GM19463 (cell line): Measurements from ENCODE around the gene USH1G.
"Not testable (repeated sequence)": the region's sequence is repeated elsewhere in the genome, so short reads cannot be mapped to it uniquely, and the experiment has no call there.

Source experiments
- ATAC-seq: cut with Tn5 transposase; IDR thresholded peaks from one replicate; pipeline ENCODE4 v1.9.1; 2021; ENCODE audit warnings: mild to moderate bottlenecking, moderate library complexity; ENCODE audit not compliant: unreplicated experiment

Gene USH1G

DNA sequence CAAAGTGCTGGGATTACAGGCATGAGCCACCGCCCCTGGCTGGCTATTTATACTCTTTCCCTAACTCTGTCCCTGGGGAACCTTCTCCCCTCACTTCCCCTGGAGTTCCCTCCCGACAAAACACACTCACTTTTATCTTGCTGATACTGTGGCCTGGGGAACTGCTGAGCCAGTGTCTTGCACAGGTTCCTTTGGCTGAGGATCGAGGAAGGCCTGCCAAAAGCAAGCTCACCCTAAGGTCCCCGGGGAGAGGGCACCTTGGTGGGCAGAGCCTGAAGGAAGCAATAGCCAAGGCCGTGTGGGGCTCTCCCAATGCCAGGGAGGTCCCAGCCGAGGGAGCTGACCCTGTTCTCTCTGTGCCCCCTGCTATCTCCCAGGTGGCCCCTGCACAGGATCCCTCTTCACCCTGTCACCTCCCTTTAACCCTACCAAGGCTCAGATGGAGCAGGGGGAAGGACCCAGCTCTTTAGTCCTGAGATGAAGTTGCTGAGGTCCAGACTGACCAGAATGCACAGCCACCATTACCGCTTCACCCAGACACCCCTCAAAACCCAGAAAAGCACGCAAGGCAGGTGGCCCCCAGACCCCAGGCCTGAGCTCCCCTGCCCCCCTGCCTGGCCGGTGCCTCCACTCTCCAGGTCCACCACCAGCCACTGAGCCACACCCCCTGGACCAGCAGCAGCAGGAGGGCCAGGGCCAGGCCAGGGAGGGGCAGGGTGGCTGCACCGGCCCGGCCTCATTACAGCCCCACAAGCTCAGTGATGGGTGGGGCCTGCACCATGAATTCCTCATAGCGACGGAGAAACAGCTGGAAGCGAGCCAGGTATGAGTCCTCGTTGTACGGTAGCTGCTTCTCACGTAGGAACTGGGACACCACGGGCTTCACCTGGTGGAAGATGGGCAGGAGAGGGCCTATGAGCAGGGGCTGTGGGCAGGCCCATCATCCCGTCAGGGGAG, 45.2 kb downstream of the USH1G start:
- no peak for ATAC-seq

DNA sequence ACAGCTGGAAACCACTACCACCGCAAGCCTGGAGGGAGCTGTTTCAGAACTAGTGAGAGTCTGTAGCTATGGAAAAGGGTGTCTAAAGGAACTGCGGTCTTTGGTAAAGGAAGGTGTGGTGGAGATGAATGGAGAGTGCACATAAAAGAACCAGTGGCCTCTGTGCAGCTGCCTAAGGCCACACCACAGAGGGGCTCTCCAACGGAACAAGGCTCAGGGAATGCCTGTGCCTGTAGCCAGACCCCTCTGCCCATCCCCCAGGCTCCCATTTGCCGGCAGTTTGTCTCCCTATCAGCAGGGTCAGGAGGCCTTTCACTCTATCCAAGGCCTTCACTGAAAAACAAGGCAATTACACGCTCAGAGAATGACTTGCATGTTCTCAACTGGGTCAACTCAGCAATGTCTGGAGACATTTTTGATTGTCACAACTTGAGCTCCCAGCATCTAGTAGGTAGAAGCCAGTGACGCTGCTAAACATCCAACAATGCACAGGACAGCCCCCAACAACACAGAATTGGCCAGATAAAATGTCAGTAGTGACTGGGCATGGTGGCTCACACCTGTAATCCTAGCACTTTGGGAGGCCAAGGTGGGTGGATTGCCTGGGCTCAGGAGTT, 47.0 kb downstream of the USH1G start:
- no peak for ATAC-seq

DNA sequence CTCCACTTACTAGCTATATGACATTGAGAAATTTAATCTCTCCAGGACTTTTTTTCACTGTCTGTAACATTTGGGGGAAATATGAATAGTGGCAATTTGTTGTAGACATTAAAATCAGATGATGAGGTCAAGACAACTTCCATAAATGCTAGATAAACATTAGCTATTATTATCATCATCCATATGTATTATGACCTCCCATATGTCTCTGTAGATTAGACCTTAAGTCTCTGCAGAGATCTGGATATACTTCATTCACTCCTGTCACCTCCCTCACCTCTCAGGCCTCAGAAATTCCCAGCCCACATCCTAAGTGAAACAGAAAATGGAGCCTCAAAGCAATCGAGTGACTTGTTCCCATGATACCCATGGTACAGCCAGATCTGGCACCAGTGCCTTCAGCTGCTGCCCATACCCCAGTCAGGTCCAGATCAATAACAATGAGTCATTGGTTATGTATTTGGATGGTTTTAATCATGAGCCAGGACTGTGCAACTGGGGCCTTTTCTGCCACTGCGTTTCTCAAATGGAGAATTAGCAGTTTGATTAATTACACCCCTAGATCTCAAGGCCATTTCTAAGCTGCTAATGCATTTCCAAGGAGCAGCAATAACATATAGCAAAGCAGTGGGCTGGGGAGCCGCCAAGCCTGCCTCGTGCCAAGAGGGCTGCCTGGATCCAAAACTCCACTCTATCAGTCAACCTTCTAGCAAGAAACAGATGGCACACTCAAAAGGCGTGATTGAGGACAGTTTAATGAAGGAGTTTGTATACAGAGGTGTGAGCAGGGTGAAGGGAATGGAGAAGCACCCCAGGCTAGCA, 47.7 kb downstream of the USH1G start:
- ATAC-seq: no peak

DNA sequence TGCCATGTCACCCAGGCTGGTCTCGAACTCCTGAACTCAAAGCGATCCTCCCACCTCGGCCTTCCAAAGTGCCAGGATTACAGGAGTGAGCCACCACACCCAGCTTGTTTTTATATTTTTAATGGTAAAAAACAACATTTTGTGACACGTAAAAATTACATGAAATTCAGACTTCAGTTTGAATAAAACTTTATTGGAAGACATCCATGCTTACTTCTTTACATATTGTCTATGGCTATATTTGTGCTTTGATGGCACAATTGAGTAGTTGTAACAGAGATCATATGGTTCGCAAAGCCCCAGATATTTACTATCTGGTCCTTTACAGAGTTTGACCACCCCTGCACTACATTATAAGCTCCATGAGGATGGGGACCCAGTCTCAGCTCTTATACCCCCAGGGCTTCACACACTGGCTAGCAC, 48.4 kb downstream of the USH1G start:
- ATAC-seq: no peak

DNA sequence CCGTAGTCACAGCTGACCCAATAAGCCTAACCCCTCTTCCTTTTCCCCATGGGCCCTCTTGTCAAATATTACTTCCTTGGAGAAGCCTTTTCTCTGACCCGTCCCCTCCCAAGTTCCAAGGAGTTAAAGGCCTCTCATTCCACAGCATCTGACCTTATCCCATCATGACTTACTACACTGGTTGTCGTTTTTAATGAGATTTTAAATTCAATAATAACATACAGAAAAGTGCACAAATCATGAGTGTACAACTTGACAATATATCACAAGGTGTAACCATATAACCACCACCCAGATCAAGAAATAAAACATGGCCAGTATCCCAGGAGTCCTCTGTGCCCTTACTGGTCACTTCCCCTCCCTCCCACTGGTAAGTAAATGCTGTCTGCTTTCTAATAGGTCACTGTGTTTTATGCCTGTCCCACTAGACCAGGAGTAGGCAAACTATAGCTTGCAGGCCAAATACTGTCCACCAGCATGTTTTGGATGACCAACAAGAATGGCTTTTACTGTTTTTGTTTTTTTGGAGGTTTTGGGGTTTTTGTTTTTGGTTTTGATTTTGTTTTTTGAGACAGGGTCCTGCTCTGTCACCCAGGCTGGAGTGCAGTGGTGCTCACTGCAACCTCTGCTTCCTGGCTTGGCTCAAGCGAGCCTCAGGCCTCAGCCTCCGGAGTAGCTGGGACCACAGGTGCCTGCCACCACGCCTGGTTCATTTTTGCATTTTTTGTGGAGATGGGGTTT, 49.0 kb downstream of the USH1G start:
- no peak for ATAC-seq

DNA sequence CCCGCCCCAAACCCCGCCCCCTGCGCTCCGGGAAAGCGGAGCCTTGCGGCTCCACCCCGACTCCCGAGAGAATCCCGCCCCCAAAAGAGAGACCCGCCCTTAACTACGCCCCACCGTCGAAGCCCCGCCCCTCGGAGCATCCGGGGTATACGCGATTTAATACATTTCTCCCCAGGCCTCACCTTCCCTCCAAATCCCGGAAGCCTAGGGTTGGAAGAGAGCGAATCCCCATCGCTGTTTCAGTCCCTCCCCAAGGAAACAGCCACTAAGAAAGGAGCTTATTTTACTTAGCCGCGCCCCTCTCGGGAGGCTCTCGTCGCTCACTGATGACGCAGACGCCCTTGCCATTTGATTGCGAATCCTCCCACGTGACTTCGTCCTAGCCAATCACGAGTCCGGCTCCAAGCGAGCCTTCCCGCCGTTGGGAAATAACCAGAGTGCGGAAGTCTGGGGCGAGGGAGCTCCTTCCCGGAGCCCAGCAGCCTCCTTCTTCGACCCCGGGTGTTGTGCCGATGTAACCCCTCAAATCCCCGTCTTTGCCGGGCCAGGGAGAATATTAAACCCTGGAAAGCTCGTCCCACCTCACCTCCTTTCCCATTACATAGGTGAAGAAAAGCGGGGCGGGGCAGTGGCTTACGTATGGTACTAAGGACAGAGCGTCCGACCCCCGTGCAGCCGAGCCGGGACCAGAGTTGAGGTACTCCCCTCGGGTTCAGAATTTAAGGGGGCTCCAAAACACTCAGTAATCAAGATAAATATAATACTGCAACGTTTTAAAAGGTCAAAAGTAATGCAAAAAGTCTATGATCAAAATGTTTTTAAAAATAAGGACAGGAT, 49.8 kb downstream of the USH1G start:
- peak; percentile 82 for ATAC-seq

DNA sequence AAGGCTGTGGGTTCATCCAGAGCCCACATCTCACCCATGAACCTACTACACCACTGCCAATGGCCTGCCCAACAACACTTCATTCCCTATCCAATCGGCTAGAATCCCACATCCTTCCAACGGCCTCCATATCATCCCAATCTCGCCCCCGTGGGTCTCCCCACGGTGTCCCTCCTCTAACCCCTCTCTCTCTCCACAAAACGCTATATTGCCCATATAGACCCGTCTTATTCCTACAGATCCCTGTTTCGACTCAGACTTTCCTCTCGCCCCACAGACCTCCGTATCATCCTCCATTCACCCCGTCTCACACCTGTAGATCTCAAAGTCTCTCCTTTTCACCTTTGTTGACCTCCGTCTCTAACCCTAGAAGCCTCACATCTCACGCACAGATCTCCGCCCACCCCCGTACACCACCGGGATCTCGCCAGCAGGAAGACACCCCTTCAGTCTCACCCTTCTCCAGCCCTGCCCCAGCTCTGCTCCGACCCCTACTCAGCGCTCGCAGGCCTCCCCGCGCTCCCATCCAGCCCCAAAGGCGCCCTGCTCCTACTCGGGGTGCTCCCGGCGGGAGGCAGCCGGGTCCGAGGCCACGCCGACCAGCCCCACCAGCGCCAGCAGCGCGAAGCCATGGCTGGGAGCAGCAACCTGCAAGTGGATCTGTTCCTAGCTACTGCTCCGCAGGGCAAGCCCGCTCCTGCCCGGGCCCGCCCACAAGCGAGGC, 50.6 kb downstream of the USH1G start, which contains the start of gene FDXR:
Gene FDXR, minus strand, starts transcription at position 682 of the 724 bp plus-strand sequence. Its CDS starts 50 bp downstream, at position 632.
- peak; percentile 21 for ATAC-seq

DNA sequence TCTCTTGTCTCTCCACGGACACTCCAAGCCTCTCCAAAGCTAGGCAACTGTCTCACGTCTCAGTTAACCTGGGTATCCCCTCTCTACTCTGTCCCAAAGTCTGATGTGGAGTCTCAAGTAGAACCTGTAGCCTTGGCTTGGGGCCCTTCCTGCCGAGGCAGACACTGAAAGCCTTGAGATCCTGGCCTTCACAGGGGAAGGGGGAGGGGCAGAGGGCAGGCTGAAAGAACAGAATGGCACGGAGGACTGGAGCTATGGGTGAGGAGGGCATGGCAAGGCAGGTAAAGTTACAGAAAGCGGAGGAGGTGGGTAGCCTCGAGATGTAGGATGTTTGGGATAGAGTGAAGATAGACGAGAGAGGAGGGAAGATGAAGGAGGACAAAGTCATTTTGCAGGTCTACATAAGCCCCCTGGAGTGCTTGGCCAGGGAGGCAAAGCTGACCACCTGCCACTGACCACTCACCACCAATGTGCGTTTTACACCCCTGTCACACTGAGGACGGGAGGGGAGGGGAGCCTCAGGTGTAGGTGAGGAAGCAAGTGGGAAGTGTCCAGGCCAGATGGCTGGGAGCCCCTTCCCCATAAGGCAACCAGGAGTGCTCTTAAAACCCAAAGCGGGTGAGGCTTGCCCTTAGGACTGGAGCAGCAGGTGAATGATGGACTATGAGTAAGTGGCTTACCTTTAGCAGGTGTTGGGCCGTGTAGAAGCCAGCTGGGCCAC, 51.5 kb downstream of the USH1G start:
- ATAC-seq: no peak

DNA sequence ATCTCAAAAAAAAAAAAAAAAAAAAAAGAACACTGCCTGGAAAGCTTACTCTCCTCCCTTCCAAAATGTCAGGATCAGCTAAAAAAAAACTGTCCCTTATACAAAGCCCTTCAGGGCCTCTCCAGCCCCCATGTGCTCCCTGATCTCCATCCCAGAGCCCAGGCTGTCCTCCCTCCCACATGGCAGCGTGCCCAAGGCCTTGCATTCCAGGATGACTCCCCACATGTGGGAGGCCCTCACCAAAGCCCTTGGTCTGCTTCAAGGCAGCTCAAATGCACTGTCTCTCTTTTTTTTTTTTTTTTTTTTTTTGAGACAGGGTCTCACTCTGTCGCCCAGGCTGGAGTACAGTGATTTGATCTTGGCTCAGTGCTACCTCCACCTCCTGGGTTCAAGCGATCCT, 52.5 kb downstream of the USH1G start:
- ATAC-seq: no peak

DNA sequence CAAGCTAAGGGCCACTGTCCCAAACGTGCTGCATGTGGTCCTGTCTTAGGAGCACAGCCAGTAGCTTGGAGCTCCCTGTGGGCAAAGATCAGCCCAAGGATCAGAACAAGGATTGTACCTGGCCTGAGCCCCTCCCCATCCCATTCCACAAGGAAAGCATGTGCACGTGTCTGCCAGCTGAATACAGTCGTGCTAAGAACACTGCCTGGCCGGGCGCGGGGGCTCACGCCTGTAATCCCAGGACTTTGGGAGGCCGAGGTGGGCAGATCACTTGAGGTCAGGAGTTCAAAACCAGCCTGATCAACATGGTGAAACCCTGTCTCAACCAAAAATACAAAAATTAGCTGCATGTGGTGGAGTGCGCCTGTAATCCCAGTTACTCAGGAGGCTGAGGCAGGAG, 53.0 kb downstream of the USH1G start:
- not testable (repeated sequence) for ATAC-seq

DNA sequence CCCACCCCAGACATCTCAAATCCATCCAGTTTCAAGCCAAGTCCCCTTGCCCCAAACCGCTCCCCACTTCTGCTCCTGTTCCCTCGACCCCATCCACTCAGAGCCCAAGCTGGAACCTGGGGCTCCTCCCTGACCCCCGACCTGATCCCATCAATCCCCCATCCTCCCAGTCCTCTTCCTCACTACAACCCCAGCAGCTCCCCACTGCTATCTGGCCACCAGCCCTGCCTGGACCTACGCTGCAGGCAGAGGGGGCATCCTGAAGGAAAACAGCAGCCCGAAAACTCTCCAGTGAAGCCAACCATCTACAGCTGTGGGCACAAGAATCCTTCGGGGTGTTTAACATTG, 54.2 kb downstream of the USH1G start:
- no peak for ATAC-seq

DNA sequence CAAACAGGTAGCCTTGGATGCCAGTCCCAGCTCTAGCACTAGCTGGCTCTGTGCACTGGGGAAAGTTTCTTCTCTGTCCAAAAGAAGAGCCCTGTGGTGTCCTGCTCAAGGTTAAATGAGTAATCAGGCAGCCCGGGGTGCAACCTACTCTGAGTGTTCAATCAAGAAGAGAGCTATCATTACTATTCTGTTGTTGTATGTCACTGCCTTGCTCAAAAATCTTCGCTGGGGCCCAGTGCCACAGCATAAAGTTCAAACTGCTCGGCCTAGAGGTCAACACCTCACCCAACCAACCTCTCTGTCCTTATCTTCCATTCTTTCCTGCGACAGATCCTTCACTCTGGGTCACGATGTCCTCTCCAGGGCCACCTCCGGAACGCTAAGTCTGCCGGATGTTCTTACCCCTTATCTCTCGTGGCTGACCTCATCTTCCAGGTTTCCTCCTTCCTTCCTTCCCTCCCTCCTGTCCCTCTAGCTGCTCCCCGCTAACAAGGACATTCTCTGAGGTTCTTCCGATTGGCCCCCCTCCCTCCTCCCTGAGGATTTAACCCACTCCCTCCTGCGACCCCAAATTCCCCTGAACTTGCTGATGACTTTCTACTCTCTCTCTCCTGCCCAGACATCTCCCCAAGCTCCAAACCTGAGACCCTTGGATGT, 54.7 kb downstream of the USH1G start:
- ATAC-seq: no peak

DNA sequence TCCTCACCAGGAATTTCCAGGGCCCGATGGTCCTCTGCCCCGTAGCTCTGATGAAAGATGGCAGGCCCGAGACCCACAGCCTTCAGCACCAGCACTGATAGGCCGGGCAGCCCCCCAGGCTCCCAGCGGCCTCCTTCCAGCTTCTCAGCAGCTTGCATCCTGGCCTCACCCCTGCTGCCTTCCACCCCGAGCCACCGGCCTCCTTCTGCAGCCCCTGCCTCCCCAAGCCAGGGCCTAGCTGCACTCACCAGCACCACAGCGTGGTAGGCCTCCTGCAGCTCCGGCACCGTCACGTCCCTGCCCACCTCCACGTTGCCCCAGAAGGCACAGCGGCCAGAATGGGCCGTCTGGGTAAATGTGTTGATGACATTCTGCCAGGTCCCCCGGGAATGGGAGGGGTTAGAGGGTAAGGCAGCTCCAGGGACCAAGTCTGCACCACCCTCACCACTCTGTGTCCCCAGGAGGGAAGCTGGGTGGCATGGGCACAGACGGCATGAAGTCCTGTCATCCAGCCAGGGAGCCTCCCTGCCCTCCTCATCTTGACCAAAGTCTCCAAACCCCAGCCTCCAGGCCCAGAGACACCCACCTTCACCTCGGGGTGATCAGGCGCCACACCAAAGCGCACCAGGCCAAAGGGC, 56.7 kb downstream of the USH1G start:
- no peak for ATAC-seq
